Posterior cingulate gyrus (tissue), 11 donors: ENCODE data around the gene PARK7.
"Not testable (repeated sequence)": the region's sequence is repeated elsewhere in the genome, so short reads cannot be mapped to it uniquely, and the experiment has no call there.

ENCODE experiments used
- DNase-seq, 10 donors: peaks; one replicate each; pipeline versions ENCODE4 v3.0.0 to v3.0.0-alpha.2; 2020 to 2021; ENCODE audit warnings: mixed read lengths in 3 of 10
- intact Hi-C: fragments of 100-400 bp; cut with DNase I; formaldehyde crosslinking; loops from one replicate; pipeline ENCODE4 v1.15.1; 2023

The PARK7 gene

GRCh38 chr1:7961216-7962013, at the start of gene PARK7:
PARK7 (plus strand) TSS chr1:7961711; CDS start chr1:7962786, 1,075 bp downstream.
- peak; percentile 99 to 100 (median 100) for DNase-seq
- intact Hi-C loops: loop anchor here (5.0 to 10.0 kb wide), 2 partner anchors 66 to 177 kb away; partner anchors contain the start of genes ERRFI1 and PER3

GRCh38 chr1:7912145-7912544, 49.4 kb upstream of the PARK7 start:
- DNase-seq: no peak
- intact Hi-C loops: no loop called here

DNA sequence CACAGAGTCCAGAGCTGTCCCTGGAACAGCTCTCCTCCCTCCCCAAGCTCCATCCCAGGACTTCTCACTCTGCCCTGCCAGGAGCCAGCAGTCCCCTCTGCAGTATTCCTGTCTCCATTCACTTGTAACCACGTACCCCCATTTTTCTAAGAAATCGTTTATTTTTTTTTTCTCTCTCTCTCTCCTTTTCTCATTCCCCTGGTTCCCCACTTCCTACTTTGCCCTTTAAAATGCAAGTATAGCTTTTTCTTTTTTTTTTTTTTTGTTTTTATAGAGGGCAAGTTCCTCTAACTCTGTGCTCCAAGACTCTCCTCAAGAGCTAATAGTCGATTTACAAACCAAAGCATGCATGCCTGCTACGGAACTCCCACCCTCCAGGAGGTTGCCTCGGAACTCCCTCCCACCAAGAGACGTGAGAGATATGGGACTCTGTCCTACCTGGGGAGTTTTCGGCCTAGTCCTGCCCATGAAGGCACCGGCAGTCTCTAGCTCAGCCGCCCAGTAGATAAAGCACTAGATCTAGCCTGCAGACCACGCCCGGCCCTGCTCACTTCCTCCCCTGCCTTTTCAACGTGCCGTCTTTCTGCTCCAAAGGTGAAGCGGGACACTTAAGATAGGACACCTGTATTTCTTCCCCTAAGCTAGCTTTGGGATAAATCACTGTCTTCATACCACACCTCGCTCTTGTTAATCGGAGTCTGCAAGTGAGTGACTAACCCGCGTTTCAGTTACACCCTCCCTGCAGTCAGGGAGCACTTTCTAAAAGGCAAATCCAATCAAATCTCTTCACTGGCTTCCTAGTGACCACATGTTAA, 48.6 kb upstream of the PARK7 start:
- DNase-seq: no peak
- intact Hi-C loops: no loop called here

DNA sequence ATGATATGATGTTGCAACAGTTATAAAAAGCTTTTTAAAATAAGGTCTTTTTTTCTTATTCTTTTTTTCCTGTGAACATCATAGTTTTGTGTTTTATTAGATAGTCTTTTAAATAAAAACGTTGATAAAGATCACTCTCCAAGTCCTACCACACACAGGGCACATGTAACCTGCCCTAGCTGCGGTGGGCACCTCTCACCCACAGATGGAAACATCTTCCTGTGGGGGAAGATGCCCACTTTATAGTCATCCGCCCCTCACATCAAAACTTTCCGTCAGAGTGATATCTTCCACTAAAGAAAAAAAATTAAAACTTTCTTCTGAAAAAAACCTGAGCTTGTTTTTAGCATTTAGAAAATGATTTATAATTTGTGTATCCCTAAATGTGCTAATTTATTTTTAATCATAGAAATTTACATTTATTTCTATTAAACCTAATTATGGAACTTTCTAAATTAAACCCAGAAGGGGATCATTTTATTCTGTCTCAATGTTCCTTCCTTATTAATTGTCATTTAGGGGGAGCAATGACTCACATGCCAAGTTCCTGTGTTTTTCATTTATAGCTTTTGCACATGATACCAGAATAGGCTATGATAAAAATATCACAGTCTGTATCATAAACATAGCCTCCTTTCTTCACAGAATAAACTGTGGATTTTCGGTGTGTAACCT, 45.5 kb upstream of the PARK7 start:
- intact Hi-C loops: no loop called here
- no peak for DNase-seq

DNA sequence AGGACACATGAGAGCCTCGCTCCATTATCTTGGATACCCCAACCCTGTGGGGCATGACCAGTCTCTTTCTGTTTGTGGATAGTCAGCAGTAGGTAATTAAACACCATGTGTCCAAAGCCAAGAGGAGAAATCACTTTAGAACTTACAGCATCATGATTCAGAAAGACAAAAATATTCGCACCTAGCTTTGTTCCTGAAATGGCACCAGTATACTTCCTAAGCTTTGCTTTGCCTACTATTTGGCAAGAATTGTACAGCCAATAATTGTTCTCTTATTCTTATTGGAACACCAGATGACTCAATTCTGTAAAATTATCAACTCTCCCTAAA, 45.0 kb upstream of the PARK7 start:
- DNase-seq: no peak
- intact Hi-C loops: no loop called here

GRCh38 chr1:7917971-7918370, 43.5 kb upstream of the PARK7 start:
- intact Hi-C loops, DNase-seq: not testable (repeated sequence)

DNA sequence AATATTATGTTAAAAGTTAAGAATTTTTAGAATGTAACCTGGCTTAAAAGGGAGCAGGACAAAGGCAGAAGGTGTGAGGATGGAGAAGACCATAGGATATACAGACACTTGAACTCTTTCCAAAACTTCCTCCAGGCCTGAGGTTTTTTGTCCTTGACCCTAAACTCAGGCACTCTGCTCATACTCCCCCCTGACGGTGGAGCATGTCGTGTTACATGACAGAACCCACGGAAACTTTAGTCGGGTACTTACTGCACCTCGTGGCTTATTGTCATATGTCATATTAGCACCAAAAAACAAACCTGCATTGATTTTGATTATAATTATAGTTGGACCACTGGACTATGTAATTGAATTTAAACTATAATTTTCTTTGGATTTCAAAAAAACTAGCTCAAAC, 41.6 kb upstream of the PARK7 start:
- no peak for DNase-seq
- intact Hi-C loops: no loop called here

DNA sequence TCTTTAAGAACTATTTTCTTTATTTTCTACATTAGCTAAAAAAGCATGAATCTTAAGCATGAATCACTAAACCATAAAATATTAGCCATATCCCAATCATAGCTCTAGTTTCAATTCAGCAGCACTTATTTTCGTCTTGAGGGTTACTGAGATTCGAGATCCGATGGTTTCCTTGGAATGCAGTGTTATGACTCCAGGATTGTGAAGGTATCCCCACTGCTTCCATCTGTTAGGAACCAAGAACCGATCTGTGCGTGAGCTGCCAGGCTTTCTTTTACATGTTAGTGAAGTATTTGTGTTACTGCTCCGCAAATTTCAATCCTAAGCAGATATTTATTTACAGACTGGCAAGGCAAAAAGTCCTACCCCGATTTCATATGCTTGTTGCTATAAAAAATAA, 39.7 kb upstream of the PARK7 start:
- DNase-seq: no peak
- intact Hi-C loops: no loop called here

DNA sequence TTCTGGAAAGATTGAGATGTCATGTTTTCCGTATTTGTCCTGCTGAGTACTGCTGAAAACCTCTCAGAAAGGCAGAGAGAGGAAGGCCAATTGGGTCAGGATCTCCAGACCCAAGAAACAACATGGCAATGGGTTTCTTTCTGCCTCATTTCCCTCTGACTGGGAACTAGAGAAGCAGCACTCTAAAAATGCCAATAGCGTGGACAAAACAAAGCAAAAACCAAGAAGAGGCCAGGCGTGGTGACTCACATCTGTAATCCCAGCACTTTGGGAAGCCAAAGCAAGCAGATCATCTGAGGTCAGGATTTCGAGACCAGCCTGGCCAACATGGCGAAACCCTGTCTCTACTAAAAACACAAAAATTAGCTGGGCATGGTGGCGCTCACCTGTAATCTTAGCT, 39.2 kb upstream of the PARK7 start:
- intact Hi-C loops: no loop called here
- no peak for DNase-seq

DNA sequence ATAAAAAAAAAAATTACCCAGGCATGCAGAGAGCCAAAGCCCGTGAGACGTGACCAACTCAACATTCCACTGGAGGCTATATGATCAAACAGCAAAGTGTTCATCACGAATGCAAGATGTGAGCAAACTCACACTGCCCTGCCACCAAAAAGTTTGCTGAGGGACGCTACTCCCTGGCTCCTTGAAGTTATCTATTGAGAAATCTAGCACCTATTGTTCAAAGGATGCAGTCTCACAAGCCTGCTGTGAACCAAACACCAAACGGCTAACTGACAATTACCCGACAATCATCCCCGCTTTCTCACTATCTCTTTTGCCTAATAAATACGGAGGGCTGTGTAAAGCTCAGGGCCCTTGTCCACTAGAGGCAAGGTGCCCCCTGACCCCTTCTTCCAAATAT, 34.5 kb upstream of the PARK7 start:
- DNase-seq, intact Hi-C loops: not testable (repeated sequence)

DNA sequence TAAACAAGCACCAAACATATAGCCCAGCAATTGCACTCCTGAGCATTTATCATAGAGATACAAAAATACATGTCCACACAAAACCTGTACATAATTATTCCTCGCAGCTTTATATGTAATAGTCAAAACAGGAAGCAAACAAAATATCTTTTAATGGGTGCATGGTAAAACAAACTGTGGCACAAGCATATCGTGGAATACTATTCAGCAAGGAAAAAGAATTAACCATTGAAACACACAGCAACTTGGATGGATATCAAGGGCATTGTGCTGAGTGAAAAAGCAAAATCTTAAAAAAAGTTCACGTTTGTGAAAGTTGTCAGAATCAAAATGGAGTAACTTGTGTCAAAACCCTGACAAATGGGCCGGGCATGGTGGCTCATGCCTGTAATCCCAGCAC, 33.3 kb upstream of the PARK7 start:
- no peak for DNase-seq
- intact Hi-C loops: no loop called here

GRCh38 chr1:7929637-7930036, 31.9 kb upstream of the PARK7 start:
- DNase-seq: no peak
- intact Hi-C loops: no loop called here

DNA sequence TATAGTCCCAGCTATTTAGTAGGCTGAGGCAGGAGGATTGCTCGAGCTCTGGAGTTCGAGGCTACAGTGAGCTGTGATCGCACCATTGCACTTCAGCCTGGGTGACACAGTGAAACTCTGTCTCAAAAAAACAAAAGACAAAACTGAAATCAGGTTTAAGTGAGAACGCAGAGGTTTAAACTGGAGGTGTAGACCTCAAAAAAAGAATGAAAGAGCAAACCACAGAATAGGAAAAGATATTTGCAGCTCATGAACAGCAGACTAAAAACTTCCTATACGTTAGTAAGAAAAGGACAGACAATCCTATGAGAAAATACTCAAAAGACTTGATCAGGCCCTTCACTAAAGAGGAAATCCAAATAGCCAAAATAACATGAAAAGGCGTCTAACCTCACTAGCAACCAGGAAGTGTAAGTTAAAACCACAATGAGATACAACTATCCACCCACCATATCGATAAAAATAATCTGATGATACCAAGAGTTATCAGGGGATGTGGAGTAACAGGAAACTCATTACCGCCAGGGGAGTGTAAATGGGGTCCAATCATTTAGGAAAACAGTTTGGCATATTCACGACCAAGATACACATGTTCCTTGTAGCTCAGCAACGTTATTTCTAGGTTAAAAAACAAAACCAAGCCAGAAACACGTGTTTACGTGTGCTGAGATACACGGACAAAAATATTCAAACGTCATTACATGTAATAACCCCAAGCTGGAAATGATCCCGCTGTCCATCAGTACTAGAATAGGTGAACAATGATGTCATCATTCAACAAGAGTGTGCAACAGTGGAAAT, 30.7 kb upstream of the PARK7 start:
- no peak for DNase-seq
- intact Hi-C loops: no loop called here

GRCh38 chr1:7931446-7931812, 30.1 kb upstream of the PARK7 start:
- no peak for DNase-seq
- intact Hi-C loops: no loop called here

- intact Hi-C loops: no loop called here
- DNase-seq: no peak
These were observed 28.9 kb upstream of the PARK7 start for GRCh38 chr1:7932524-7933138.

DNA sequence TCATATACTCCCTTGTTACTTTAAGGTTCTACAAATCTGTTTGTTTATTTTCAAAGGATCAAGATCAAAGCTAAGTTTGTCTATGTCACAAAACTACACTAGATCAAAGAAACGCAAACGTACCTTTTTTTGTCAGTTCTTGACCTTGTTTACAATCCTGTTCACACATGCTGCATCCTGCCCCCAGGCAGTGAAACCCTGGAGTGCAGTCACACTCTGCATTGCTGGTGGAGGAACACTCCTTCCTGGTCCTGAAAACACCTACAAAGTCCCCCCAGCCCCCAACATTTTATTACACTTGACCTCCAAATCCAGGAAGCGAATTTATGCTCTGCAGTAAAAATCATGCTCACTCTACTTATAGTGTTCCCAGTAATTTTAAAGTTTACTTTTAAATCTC, 23.4 kb upstream of the PARK7 start:
- intact Hi-C loops: no loop called here
- DNase-seq: no peak

DNA sequence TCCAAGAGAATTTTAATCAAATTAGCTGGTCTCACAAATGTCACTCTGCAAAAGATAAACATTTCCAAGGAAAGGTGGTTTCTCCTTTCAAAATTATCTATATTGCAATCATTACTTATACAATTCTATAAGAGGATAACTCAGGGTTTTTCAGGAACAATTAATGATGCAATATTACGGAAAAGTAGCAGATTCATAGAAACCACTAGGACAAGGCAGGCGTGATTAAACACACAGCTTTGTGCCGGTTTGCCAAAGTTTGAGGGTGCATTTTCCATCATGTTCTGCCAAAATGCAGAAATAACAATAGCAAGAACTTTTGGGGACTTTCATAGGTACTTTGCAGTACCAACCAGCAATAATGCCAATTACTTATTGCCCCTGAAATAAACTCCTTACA, 21.5 kb upstream of the PARK7 start:
- intact Hi-C loops: no loop called here
- no peak for DNase-seq

GRCh38 chr1:7940745-7941436, 20.6 kb upstream of the PARK7 start, which contains the start of gene TNFRSF9:
TNFRSF9 (minus strand) TSS chr1:7940839; CDS start chr1:7939994, 845 bp downstream.
- no peak for DNase-seq
- intact Hi-C loops: no loop called here

DNA sequence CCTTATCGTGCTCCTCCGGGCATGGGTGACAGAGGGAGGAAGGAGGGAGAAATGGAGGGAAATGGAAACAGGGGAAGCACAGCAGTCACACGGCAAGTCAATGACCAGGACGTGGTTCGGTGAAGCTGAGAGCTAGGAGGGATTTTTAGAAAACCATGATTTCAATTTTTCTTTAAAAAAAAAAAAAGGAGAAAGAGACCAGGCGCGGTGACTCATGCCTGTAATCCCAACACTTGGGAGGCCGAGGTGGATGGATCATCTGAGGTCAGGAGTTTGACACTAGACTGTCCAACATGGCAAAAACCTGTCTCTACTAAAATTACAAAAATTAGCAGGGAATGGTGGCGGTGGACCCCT, 20.1 kb upstream of the PARK7 start:
- DNase-seq: no peak
- intact Hi-C loops: no loop called here
